MCF 10A (cell line): ENCODE results near the gene SLC17A9. TPM values are rescaled to one million over a fixed set of nuclear protein-coding genes. Genes with fewer than 3 reads are reported as not detected.

ENCODE experiments used
- BruUV-seq: library from RNA; stranded (reverse); fragments of 400-500 nt; replicated peaks from 2 replicates; lab custom pipeline; 2021; lab: Mats Ljungman, UMichigan
- CTCF ChIA-PET: fragments of 300-600 bp; sonication (Branson Sonifier 250); formaldehyde crosslinking; extraction: SDS; loops from one replicate; lab custom pipeline; 2021; ENCODE audit warnings: antibody characterized with exemption, inconsistent platforms; lab: Yijun Ruan, JAX
- POLR2A ChIA-PET: fragments of 300-600, 350-650 bp; sonication (Branson Sonifier 250); formaldehyde crosslinking; extraction: SDS; loops from one replicate; lab custom pipeline; 2020; ENCODE audit warnings: antibody characterized with exemption, inconsistent platforms; lab: Yijun Ruan, JAX
- DNase-seq: peaks from one replicate; pipeline ENCODE4 v3.0.0-alpha.2; 2018; ENCODE audit not compliant: unreplicated experiment
- H3K27ac Mint-ChIP-seq: one replicate; pipeline ENCODE4 v1.8.0; 2022; ENCODE audit warnings: mild to moderate bottlenecking, low read depth, mixed read lengths; ENCODE audit not compliant: unreplicated experiment
- H3K27me3 Mint-ChIP-seq: one replicate; pipeline ENCODE4 v1.8.0; 2022; ENCODE audit warnings: mixed read lengths; ENCODE audit not compliant: insufficient read depth, unreplicated experiment
- H3K36me3 Mint-ChIP-seq: one replicate; pipeline ENCODE4 v1.8.0; 2022; ENCODE audit warnings: mild to moderate bottlenecking, moderate library complexity, mixed read lengths; ENCODE audit not compliant: insufficient read depth, unreplicated experiment
- H3K4me1 Mint-ChIP-seq: one replicate; pipeline ENCODE4 v1.8.0; 2022; ENCODE audit warnings: mixed read lengths; ENCODE audit not compliant: insufficient read depth, unreplicated experiment
- H3K4me3 Mint-ChIP-seq: one replicate; pipeline ENCODE4 v1.8.0; 2022; ENCODE audit warnings: mild to moderate bottlenecking, moderate library complexity, mixed read lengths; ENCODE audit not compliant: unreplicated experiment
- H3K9me3 Mint-ChIP-seq: one replicate; pipeline ENCODE4 v1.8.0; 2022; ENCODE audit warnings: mixed read lengths; ENCODE audit not compliant: unreplicated experiment
- intact Hi-C: fragments of 100-400 bp; cut with micrococcal nuclease; formaldehyde crosslinking; loops from 2 replicates; pipeline ENCODE4 v1.14.1; 2022
- total RNA-seq: library from RNA; stranded (reverse); gene quantifications from 2 replicates; pipeline ENCODE4 v1.2.3, GENCODE V29; 2022
- TF ChIP-seq, protein P1 (sequence below): fragments of 200-600 bp; IDR thresholded peaks from one replicate; pipeline ENCODE4 v1.8.0; 2022; ENCODE audit warnings: antibody characterized with exemption, mild to moderate bottlenecking; ENCODE audit not compliant: unreplicated experiment

SLC17A9 gene
- total RNA-seq, 1 experiment from 2014 or later, result 0.07 TPM

DNA sequence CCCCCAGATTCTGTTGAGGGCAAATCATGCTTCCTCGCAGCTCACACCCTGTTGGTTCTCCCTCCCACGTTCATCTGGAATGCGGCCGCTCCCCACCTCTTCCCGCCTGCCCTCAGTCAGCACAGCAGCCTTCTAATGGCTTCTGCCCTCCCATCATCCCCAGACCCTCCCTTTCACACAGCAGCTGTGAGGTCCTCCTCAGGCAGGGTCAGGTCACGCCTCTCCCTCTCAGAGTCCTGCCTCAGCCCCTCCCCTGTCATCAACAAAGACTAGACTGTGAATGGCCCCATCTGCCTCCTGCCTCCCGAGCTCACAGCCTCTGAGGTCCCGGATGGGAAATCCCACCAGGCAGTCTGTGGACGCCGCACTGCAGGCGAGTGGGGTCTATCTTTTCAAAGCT, 62.2 kb downstream of the SLC17A9 start:
- CTCF ChIA-PET, result interaction anchor here (0.7 to 0.8 kb wide), 2 partner anchors 40 to 1043 kb away, joined by 3 to 4 read pairs; no protein-coding TSS in a partner anchor
- Mint-ChIP-seq H3K4me3 (no peak overlapping the region), H3K9me3 (no peaks in the 10 kb centered on the region), H3K4me1 (peaks cover 6% of the 10 kb centered on the region), H3K27me3 (peaks cover 77% of the 10 kb centered on the region), H3K36me3 (no peaks in the 10 kb centered on the region), H3K27ac (no peak overlapping the region)
- BruUV-seq, result no TSS peak
- no peak for DNase-seq
- TF ChIP-seq, protein P1, sequence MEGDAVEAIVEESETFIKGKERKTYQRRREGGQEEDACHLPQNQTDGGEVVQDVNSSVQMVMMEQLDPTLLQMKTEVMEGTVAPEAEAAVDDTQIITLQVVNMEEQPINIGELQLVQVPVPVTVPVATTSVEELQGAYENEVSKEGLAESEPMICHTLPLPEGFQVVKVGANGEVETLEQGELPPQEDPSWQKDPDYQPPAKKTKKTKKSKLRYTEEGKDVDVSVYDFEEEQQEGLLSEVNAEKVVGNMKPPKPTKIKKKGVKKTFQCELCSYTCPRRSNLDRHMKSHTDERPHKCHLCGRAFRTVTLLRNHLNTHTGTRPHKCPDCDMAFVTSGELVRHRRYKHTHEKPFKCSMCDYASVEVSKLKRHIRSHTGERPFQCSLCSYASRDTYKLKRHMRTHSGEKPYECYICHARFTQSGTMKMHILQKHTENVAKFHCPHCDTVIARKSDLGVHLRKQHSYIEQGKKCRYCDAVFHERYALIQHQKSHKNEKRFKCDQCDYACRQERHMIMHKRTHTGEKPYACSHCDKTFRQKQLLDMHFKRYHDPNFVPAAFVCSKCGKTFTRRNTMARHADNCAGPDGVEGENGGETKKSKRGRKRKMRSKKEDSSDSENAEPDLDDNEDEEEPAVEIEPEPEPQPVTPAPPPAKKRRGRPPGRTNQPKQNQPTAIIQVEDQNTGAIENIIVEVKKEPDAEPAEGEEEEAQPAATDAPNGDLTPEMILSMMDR, result no peak
- intact Hi-C loops, result no loop called here
- POLR2A ChIA-PET, result interaction anchor here (0.7 kb wide), 1 partner anchor 24 kb away, joined by 3 read pairs; no protein-coding TSS in a partner anchor

DNA sequence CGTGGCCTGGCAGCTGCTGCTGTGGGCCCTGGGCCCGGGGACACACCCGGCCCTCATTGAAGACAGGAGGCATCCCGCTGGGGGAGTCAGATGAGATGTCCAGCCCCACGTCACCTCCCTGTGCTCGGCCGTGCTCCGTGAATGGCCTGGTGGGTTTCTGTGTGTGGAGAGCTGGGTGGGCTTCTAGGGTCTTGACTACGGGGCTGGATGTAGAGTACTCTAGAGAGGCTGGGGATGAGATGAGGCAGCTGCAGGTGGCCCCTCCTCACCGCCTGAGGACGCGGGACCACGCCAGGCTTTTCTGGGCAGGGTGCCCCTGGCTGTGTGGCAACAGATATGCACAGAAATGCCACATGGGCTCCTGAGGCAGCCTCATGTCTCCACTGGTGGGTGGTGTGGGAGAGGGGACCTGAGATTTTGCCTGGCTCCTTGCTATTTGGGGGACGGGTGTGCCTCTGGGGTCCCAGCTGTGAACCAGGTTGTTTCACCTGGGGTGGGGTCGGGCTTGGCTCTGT, 62.7 kb downstream of the SLC17A9 start:
- POLR2A ChIA-PET, result interaction anchor here (0.7 kb wide), 1 partner anchor 24 kb away, joined by 3 read pairs; no protein-coding TSS in a partner anchor
- H3K4me1 Mint-ChIP-seq, result peaks cover 4% of the 10 kb centered on the region
- TF ChIP-seq, protein P1, result no peak
- CTCF ChIA-PET, result interaction anchor here (0.7 to 0.8 kb wide), 2 partner anchors 39 to 1042 kb away, joined by 3 to 4 read pairs; no protein-coding TSS in a partner anchor
- no peaks in the 10 kb centered on the region for H3K9me3 Mint-ChIP-seq
- no peak overlapping the region for H3K4me3 Mint-ChIP-seq
- no peaks in the 10 kb centered on the region for H3K36me3 Mint-ChIP-seq
- intact Hi-C loops, result no loop called here
- no peak overlapping the region for H3K27ac Mint-ChIP-seq
- peaks cover 77% of the 10 kb centered on the region for H3K27me3 Mint-ChIP-seq
- no peak for DNase-seq
- no TSS peak for BruUV-seq

DNA sequence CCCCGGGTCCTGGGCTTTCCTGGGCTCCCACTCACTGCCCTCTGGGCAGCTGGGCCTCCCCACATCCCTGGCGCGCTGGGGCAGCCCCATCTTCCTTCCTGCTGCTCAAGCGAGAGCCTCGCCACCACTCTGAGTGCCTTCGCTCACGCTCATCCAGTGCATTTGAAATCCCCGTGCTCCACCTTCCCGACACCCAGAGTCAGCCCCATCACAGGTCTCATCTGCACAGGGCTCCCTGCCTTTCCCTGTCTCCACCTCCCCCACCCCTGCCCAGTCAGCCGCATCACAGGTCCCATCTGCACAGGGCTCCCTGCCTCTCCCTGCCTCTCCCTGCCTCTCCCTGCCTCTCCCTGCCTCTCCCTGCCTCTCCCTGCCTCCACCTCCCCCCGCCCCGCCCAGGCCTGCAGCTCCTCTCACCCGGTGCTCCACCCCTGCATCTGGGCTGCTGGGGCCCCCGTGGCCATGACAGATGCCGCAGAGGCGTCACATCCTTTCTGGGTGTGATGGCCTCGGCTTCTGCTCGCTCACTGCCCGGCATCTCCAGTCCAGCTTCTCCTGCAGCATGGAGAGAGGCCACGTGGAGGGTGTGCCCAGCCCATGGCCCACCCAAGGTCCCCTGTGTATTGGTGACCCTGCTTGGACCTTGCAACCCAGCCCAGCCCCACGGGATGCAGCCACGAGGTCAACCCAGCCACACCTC, 63.3 kb downstream of the SLC17A9 start:
- no peak overlapping the region for H3K4me3 Mint-ChIP-seq
- H3K27ac Mint-ChIP-seq, result no peak overlapping the region
- H3K9me3 Mint-ChIP-seq, result no peaks in the 10 kb centered on the region
- ChIA-PET POLR2A (no interaction called here), CTCF (interaction anchor here (0.8 kb wide), 1 partner anchor 39 kb away, joined by 3 read pairs; no protein-coding TSS in a partner anchor)
- TF ChIP-seq, protein P1, result no peak
- H3K27me3 Mint-ChIP-seq, result peaks cover 77% of the 10 kb centered on the region
- no peaks in the 10 kb centered on the region for H3K4me1 Mint-ChIP-seq
- DNase-seq, result no peak
- BruUV-seq, result no TSS peak
- intact Hi-C loops, result no loop called here
- H3K36me3 Mint-ChIP-seq, result no peaks in the 10 kb centered on the region

DNA sequence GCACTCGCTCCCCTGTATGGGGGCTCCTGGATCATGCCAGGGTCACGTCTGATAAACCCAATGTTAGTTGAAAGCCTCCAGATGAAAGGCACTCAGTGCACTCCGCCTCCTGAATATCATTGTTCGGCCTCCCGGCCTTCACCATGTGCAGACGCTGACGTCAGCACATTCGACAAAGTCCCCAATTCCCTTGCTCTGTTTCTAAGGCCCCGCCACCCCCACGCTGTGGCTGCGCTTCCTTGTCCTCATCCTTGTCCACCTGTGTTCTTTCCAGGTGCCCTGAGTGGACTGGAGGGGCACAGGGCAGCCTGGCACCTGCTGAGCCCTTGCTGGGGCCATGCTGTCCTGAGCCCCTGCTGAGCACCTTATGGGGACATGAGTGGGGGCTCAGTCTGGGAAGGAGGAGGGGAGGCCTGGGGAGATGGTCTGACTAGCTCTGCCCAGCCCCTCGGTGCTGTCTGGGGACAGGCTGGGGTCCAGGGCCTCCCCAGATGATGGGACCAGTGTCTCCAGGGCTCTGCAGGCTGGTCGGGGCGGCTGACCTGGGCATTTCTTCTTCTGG, 64.1 kb downstream of the SLC17A9 start:
- intact Hi-C loops, result no loop called here
- Mint-ChIP-seq H3K27ac (no peak overlapping the region), H3K36me3 (no peaks in the 10 kb centered on the region), H3K4me3 (no peak overlapping the region), H3K9me3 (no peaks in the 10 kb centered on the region), H3K27me3 (peaks cover 82% of the 10 kb centered on the region), H3K4me1 (no peaks in the 10 kb centered on the region)
- no TSS peak for BruUV-seq
- DNase-seq, result no peak
- ChIA-PET CTCF (no interaction called here), POLR2A (no interaction called here)
- TF ChIP-seq, protein P1, result no peak
